ENCODE data around the gene FLACC1. TPM values are rescaled to one million over a fixed set of nuclear protein-coding genes. Genes with fewer than 3 reads are reported as not detected.

The FLACC1 gene
- total and polyA plus RNA-seq, 2 of the 8 experiments (the other 6 are each of a cell fraction or from before 2014, with no cell fraction given): 0.58 TPM; not detected in 1

- TF ChIP-seq SIN3A (conservative IDR thresholded peaks at IDR 0.05 in 1 of 2, IDR thresholded peaks at IDR 0.05 in 1 of 2; ENCODE audit: low read depth in 1 of 2, low read length in 2 of 2) (no peak), MAX (IDR thresholded peaks at IDR 0.05) (no peak), KDM5A (IDR thresholded peaks at IDR 0.05; ENCODE audit: low read length) (no peak), TAF7 (optimal IDR thresholded peaks at IDR 0.05; ENCODE audit: borderline replicate concordance, low read depth, low read length) (no peak), CHD1 (IDR thresholded peaks at IDR 0.05; ENCODE audit: low read depth, low read length) (no peak), SUZ12 (IDR thresholded peaks at IDR 0.05; ENCODE audit: low read length) (no peak), CREB1 (IDR thresholded peaks at IDR 0.05) (no peak), NRF1 (IDR thresholded peaks at IDR 0.05; ENCODE audit: low read depth, low read length) (no peak), POLR2A (IDR thresholded peaks at IDR 0.05; ENCODE audit: control extremely low read depth in 1 of 2, low read depth in 2 of 2, low read length in 2 of 2) (no peak)
Observed at GRCh38 chr2:201285499-201285898, 71.6 kb downstream of the FLACC1 start (continued).

Measured in H1 (cell line).